Ovary (tissue), 3 donors: Measurements from ENCODE around the gene GNRH2.

Source experiments
- CTCF ChIP-seq, 3 donors: fragments of 450-650 bp in 2 of 3; fragments of 200-600 bp in 1 of 3; IDR thresholded peaks; one replicate each; pipeline versions ENCODE4 v1.5.1 to v1.8.0; 2016 to 2022; ENCODE audit warnings: antibody characterized with exemption in 3 of 3, mild to moderate bottlenecking in 1 of 3
- POLR2A ChIP-seq: fragments of 450-650 bp; IDR thresholded peaks from one replicate; pipeline ENCODE4 v1.6.1; 2017; ENCODE audit warnings: antibody characterized with exemption, mild to moderate bottlenecking, moderate library complexity
- donor health status: DM: no; HTN: no; CAD: no.

- TF ChIP-seq POLR2A: no peak
- TF ChIP-seq CTCF (IDR thresholded peaks at IDR 0.05): no peak
Measured at GRCh38 chr20:3072530-3073250, 29.3 kb downstream of the GNRH2 start.
